Dendritic cell treated with granulocyte-macrophage colony-stimulating factor and Interleukin-4, amounts not matched to agents 40 ng/mL and 50 ng/mL, for 4 days (primary cell): ENCODE data around the gene SNRNP70.
"Not testable (repeated sequence)": the region's sequence is repeated elsewhere in the genome, so short reads cannot be mapped to it uniquely, and the experiment has no call there.

ENCODE experiments used
- H3K27ac Mint-ChIP-seq: one replicate; pipeline ENCODE4 v1.8.0; 2022; ENCODE audit warnings: mild to moderate bottlenecking, mixed read lengths
- H3K27me3 Mint-ChIP-seq: one replicate; pipeline ENCODE4 v1.8.0; 2022; ENCODE audit warnings: mild to moderate bottlenecking, mixed read lengths
- H3K36me3 Mint-ChIP-seq: one replicate; pipeline ENCODE4 v1.8.0; 2022; ENCODE audit warnings: low read depth, mixed read lengths
- H3K4me1 Mint-ChIP-seq: one replicate; pipeline ENCODE4 v1.8.0; 2022; ENCODE audit warnings: low read depth, mixed read lengths
- H3K4me3 Mint-ChIP-seq: one replicate; pipeline ENCODE4 v1.8.0; 2022; ENCODE audit warnings: mild to moderate bottlenecking, moderate library complexity, mixed read lengths
- H3K9me3 Mint-ChIP-seq: one replicate; pipeline ENCODE4 v1.8.0; 2022; ENCODE audit warnings: mixed read lengths
- intact Hi-C: fragments of 100-400 bp; cut with micrococcal nuclease; formaldehyde crosslinking; loops from one replicate; pipeline ENCODE4 v1.15.0; 2022

The SNRNP70 gene

DNA sequence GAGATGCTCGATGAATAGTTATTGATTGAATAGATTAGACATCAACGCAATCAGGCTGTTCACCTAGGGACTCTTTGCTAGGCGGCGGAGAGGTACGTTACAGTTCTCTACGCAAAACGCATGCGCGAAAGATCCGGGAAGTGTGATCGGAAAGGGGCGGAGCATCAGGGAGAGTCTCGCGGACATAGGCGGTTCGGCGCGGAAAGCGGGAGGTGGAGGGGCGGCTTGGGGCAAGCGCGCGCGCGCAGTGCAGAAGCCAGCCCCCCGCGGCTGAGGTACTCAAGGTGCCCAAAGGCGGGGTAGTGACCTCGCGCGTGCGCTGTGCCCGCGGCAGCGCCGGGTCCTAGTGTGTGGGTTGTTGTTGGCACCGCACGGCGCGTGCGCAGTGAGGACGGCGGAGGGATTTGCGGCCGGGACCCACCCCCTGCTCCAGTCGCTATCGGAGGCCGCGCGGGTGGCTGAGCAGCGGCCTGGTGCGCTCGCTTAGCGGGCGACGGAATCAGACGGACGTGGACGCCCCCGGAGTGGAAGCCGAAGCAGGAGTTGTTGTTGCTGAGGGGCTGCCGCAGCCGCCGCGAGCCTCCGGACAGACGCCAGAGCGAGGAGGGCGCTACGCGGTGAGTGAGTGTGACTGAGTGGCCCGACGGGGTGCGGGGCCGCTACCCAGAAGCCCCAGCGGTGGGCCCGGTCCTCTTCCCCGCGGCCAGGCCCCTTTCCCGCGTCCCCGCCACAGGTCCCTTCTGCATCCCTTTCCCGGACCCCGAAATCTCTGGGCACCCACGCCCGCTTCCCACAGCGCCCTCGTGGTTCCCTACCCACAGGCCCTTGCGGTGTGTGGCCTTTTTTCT is at the start of gene SNRNP70:
SNRNP70 (plus strand) TSS at position 432 of the 848 bp plus-strand sequence. CDS start 964 bp downstream, outside the sequence.
- intact Hi-C loops: no loop called here
- no peaks in the 10 kb centered on the region for H3K9me3 Mint-ChIP-seq
- peaks cover 53% of the 10 kb centered on the region for H3K36me3 Mint-ChIP-seq
- H3K27ac Mint-ChIP-seq: peak within 1 kb of the TSS; percentile 94
- H3K4me3 Mint-ChIP-seq: peak within 1 kb of the TSS; percentile 100
- peaks cover 2% of the 10 kb centered on the region for H3K27me3 Mint-ChIP-seq
- peaks cover 23% of the 10 kb centered on the region for H3K4me1 Mint-ChIP-seq

DNA sequence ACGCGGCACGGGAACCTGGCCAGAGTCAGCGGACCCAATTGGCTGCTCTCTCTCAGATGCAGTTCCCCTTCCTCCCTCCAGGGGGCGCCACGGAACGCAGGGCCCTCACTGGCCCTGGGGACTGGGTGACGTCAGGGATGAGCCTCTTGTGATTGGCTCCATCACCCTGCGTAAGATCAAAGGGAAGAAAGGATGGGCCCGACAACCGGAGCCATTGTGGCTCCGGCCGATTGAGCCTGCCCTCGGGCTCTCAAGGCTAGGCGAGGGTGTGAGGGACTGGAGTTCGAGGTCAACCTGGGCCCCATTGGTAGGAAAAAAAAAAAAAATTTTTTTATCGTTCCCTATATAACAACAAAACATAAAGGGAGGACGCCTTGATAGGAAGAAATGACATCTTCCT is 48.4 kb upstream of the SNRNP70 start, which contains the start of gene CGB1:
CGB1 (minus strand) TSS at position 81 of the 400 bp plus-strand sequence. CDS start 184 bp downstream, outside the sequence.
- H3K9me3 Mint-ChIP-seq, H3K4me3 Mint-ChIP-seq, H3K36me3 Mint-ChIP-seq, intact Hi-C loops, H3K27ac Mint-ChIP-seq, H3K4me1 Mint-ChIP-seq: not testable (repeated sequence)
- peaks cover 11% of the 10 kb centered on the region for H3K27me3 Mint-ChIP-seq

DNA sequence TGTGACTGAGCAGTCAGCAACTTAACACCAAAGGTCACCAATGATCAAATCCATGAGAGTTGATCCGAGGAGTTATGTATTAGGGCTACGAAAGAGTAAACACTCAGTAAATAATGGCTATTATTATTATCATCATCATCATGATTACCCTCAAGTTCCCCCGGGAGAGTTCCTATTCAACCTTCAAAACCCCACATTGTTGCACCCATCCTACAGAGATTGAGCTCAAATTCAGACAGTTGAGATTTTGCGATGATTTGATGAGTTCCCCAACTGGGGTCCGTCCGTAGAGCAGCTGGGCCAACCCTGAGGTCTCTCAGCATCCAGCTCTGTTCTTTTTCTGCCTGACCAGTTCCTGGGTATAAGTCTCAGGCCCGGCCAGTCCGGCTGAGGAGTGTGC is 47.1 kb upstream of the SNRNP70 start:
- H3K27me3 Mint-ChIP-seq: peaks cover 11% of the 10 kb centered on the region
- H3K4me3 Mint-ChIP-seq, H3K27ac Mint-ChIP-seq, intact Hi-C loops, H3K4me1 Mint-ChIP-seq, H3K9me3 Mint-ChIP-seq, H3K36me3 Mint-ChIP-seq: not testable (repeated sequence)

DNA sequence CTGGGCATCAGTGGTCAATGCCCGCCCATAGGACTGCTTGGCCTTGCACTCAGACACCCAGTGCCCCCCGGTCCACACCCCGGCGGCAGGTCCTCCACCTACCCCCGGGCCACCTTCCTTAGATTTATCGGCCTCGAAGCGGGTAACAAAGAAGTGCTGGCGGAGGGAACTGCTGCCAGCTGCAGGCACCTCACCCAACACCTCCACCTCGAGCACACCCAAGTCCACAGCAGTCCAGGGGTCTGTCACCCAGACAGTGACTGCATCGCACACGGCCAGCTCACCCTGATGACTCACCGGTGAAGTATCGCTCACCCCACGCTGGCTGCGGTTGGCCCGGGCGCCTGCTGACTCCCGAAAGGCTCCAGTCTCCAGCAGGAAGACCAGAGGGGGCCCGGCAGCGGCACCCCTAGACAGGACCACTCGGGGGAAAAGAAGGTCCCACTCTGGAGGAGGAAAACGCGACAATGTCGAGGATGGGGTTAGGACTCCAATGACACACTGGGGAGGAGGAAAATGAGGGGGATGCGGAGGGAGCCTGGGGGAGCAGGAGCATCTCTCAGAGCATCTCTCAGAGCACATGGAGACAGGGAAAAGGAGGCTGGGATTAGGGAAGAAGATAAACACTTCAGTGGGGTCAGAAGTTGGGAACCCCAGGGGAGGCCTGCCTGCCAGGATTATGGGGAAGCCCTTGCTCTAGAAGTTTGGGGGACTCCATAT is 46.5 kb upstream of the SNRNP70 start:
- H3K4me3 Mint-ChIP-seq, H3K36me3 Mint-ChIP-seq, intact Hi-C loops, H3K4me1 Mint-ChIP-seq, H3K27ac Mint-ChIP-seq, H3K9me3 Mint-ChIP-seq: not testable (repeated sequence)
- peaks cover 11% of the 10 kb centered on the region for H3K27me3 Mint-ChIP-seq

- not testable (repeated sequence) for H3K9me3 Mint-ChIP-seq
Measured at GRCh38 chr19:49039736-49040135, 45.5 kb upstream of the SNRNP70 start.

DNA sequence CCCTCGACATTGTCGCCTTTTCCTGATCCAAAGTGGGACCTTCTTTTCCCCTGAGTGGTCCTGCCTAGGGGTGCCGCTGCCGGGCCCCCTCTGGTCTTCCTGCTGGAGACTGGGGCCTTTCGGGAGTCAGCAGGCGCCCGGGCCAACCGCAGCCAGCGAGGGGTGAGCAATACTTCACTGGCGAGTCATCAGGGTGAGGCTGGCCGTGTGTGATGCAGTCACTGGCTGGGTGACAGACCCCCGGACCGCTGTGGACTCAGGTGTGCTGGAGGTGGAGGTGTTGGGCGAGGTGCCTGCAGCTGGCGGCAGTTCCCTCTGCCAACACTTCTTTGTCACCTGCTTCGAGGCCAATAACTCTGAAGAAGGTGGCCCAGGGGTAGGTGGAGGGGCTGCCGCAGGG is 43.1 kb upstream of the SNRNP70 start:
- H3K4me3 Mint-ChIP-seq: no peak overlapping the region
- no peak overlapping the region for H3K27ac Mint-ChIP-seq
- H3K9me3 Mint-ChIP-seq: no peaks in the 10 kb centered on the region

More at GRCh38 chr19:49039736-49040135, 45.5 kb upstream of the SNRNP70 start:
- H3K36me3 Mint-ChIP-seq, H3K27ac Mint-ChIP-seq, H3K4me3 Mint-ChIP-seq, H3K4me1 Mint-ChIP-seq, intact Hi-C loops: not testable (repeated sequence)
- peaks cover 11% of the 10 kb centered on the region for H3K27me3 Mint-ChIP-seq

GRCh38 chr19:49042666-49043065 is 42.6 kb upstream of the SNRNP70 start:
- H3K36me3 Mint-ChIP-seq, H3K9me3 Mint-ChIP-seq, H3K4me3 Mint-ChIP-seq, intact Hi-C loops, H3K4me1 Mint-ChIP-seq, H3K27ac Mint-ChIP-seq: not testable (repeated sequence)
- H3K27me3 Mint-ChIP-seq: peaks cover 13% of the 10 kb centered on the region

More for the DNA sequence above, 43.1 kb upstream of the SNRNP70 start:
- Mint-ChIP-seq H3K4me1 (no peaks in the 10 kb centered on the region), H3K36me3 (no peaks in the 10 kb centered on the region), H3K27me3 (peaks cover 12% of the 10 kb centered on the region)
- intact Hi-C loops: no loop called here

GRCh38 chr19:49043548-49043947 is 41.7 kb upstream of the SNRNP70 start, which contains the start of gene CGB5:
Gene CGB5 (plus strand): TSS chr19:49043848. CDS start chr19:49044210, 362 bp downstream.
- intact Hi-C loops, H3K4me1 Mint-ChIP-seq, H3K4me3 Mint-ChIP-seq, H3K36me3 Mint-ChIP-seq, H3K27ac Mint-ChIP-seq, H3K9me3 Mint-ChIP-seq: not testable (repeated sequence)
- H3K27me3 Mint-ChIP-seq: peaks cover 13% of the 10 kb centered on the region

DNA sequence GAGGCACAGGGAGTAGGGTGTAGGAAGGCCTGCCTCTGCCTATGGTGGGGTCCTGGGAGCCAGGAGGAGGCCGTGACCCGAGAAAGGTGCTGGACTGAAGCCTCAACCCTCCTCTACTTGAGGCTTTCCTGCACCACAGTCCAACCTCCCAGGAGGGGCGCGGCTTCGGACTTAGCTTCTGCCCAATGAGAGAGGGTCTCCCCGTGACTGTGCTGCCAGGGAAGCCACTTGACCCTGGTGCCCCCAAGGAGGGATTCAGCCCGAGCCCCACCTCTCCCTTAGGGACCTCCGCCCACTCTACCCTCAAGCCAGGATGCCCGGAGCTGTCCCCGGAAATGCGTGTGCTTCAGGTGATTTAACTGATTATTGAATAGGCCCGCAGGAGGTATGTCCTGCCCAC is 36.2 kb upstream of the SNRNP70 start, which contains the start of gene CGB8:
CGB8 (minus strand) TSS at position 101 of the 400 bp plus-strand sequence. CDS start 372 bp downstream, outside the sequence.
- H3K4me1 Mint-ChIP-seq, H3K9me3 Mint-ChIP-seq, H3K27ac Mint-ChIP-seq, H3K4me3 Mint-ChIP-seq, intact Hi-C loops, H3K36me3 Mint-ChIP-seq: not testable (repeated sequence)
- peaks cover 22% of the 10 kb centered on the region for H3K27me3 Mint-ChIP-seq

DNA sequence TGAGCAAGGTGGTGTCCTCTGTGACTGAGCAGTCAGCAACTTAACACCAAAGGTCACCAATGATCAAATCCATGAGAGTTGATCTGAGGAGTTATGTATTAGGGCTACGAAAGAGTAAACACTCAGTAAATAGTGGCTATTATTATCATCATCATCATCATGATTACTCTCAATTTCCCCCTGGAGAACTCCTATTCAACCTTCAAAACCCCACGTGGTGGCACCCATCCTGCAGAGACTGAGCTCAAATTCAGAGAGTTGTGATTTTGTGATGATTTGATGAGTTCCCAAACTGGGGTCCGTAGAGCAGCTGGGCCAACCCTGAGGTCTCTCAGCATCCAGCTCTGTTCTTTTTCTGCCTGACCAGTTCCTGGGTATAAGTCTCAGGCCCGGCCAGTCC is 35.4 kb upstream of the SNRNP70 start:
- peaks cover 27% of the 10 kb centered on the region for H3K27me3 Mint-ChIP-seq
- H3K36me3 Mint-ChIP-seq, H3K9me3 Mint-ChIP-seq, intact Hi-C loops, H3K27ac Mint-ChIP-seq, H3K4me3 Mint-ChIP-seq, H3K4me1 Mint-ChIP-seq: not testable (repeated sequence)

GRCh38 chr19:49050376-49051033 is 34.7 kb upstream of the SNRNP70 start:
- H3K36me3 Mint-ChIP-seq, intact Hi-C loops, H3K4me1 Mint-ChIP-seq, H3K27ac Mint-ChIP-seq, H3K9me3 Mint-ChIP-seq, H3K4me3 Mint-ChIP-seq: not testable (repeated sequence)
- peaks cover 31% of the 10 kb centered on the region for H3K27me3 Mint-ChIP-seq

- Mint-ChIP-seq H3K9me3 (no peaks in the 10 kb centered on the region), H3K4me1 (peaks cover 24% of the 10 kb centered on the region), H3K4me3 (peak overlapping the region; percentile 80), H3K27ac (no peak overlapping the region), H3K36me3 (no peaks in the 10 kb centered on the region), H3K27me3 (peaks cover 78% of the 10 kb centered on the region)
- intact Hi-C loops: no loop called here
Measured at GRCh38 chr19:49056101-49056901, 28.9 kb upstream of the SNRNP70 start.

GRCh38 chr19:49056902-49057596 is 28.2 kb upstream of the SNRNP70 start:
- intact Hi-C loops, H3K36me3 Mint-ChIP-seq, H3K9me3 Mint-ChIP-seq, H3K27ac Mint-ChIP-seq: not testable (repeated sequence)
- H3K4me1 Mint-ChIP-seq: peaks cover 24% of the 10 kb centered on the region
- H3K27me3 Mint-ChIP-seq: peaks cover 86% of the 10 kb centered on the region
- H3K4me3 Mint-ChIP-seq: peak overlapping the region; percentile 80
